ENCODE measurements around the gene SPECC1. TPM values are rescaled to one million over a fixed set of nuclear protein-coding genes. Genes with fewer than 3 reads are reported as not detected.

The SPECC1 gene
- total and polyA plus RNA-seq, 12 donors, result 19.2 to 96.1 (median 40.3) TPM

Small RNA genes lying within 50 kb of the gene (small RNA-seq; reads per million reads assigned to genes)
- gene AC008088.1, result 0 reads per million in 2 donors
- 0 reads per million in 2 donors for gene RNU6-1057P
- gene RNU6-258P, result 0 reads per million in 2 donors
- 0 reads per million in 2 donors for gene RNU6-467P

Other genes starting within 250 kb of the SPECC1 start
- gene ULK2, start 141.4 kb upstream of the SPECC1 start, total RNA-seq, result 10 to 100 TPM; 11.1 to 32.0 (median 17.1) TPM
- 10 to 100 TPM in 1 of 3 donors, 1 to 10 TPM in 2; 9.5 to 15.2 (median 10.0) TPM for gene ULK2, start 141.4 kb upstream of the SPECC1 start, polyA plus RNA-seq
- gene AKAP10, start 31.5 kb upstream of the SPECC1 start, total RNA-seq, result 10 to 100 TPM; 21.3 to 52.7 (median 39.1) TPM
- gene AKAP10, start 31.5 kb upstream of the SPECC1 start, polyA plus RNA-seq, result 10 to 100 TPM in 1 of 3 donors, 1 to 10 TPM in 2; 8.1 to 27.7 (median 9.8) TPM

Measured in adrenal gland (tissue), 12 donors.